Glutamatergic neuron (in vitro differentiated cells): ENCODE data around the gene GOLGA1. TPM values are rescaled to one million over a fixed set of nuclear protein-coding genes. Genes with fewer than 3 reads are reported as not detected.

ENCODE experiments used
- DNase-seq: peaks from one replicate; pipeline ENCODE4 v3.0.0; 2022
- H3K27ac Mint-ChIP-seq: one replicate; pipeline ENCODE4 v1.8.0; 2020; ENCODE audit warnings: mild to moderate bottlenecking, mixed read lengths, inconsistent platforms; ENCODE audit not compliant: unreplicated experiment
- H3K27me3 Mint-ChIP-seq: one replicate; pipeline ENCODE4 v1.8.0; 2020; ENCODE audit warnings: mild to moderate bottlenecking, moderate library complexity, mixed read lengths, inconsistent platforms; ENCODE audit not compliant: unreplicated experiment
- H3K36me3 Mint-ChIP-seq: one replicate; pipeline ENCODE4 v1.8.0; 2020; ENCODE audit warnings: mild to moderate bottlenecking, mixed read lengths, inconsistent platforms; ENCODE audit not compliant: unreplicated experiment
- H3K4me1 Mint-ChIP-seq: one replicate; pipeline ENCODE4 v1.8.0; 2020; ENCODE audit warnings: mild to moderate bottlenecking, low read depth, mixed read lengths, inconsistent platforms; ENCODE audit not compliant: unreplicated experiment
- H3K4me3 Mint-ChIP-seq: one replicate; pipeline ENCODE4 v1.8.0; 2020; ENCODE audit warnings: mild to moderate bottlenecking, mixed read lengths, inconsistent platforms; ENCODE audit not compliant: unreplicated experiment
- H3K9me3 Mint-ChIP-seq: one replicate; pipeline ENCODE4 v1.8.0; 2020; ENCODE audit warnings: mild to moderate bottlenecking, moderate library complexity, mixed read lengths, inconsistent platforms; ENCODE audit not compliant: unreplicated experiment
- total RNA-seq: library from RNA; stranded (reverse); fragmentation: NEBNext Ultra II Directional; extraction: Animal tissue kit (Norgen Biotek cat#: 25700); gene quantifications from one replicate; pipeline ENCODE4 v1.2.1, GENCODE V29; 2021; ENCODE audit not compliant: unreplicated experiment
- TF ChIP-seq, protein P1 (sequence below): fragments of 200-600 bp; sonication (generic); IDR thresholded peaks from one replicate; pipeline ENCODE4 v1.5.0; 2021; ENCODE audit not compliant: partially characterized antibody, unreplicated experiment

GOLGA1 gene
- total RNA-seq, 1 donor from 2014 or later = 18.3 TPM

GRCh38 chr9:124894741-124895170 is 46.1 kb downstream of the GOLGA1 start:
- Mint-ChIP-seq H3K4me3 (no peak overlapping the region), H3K27me3 (peaks cover 9% of the 10 kb centered on the region), H3K4me1 (peaks cover 8% of the 10 kb centered on the region), H3K9me3 (peaks cover 8% of the 10 kb centered on the region), H3K36me3 (peaks cover 16% of the 10 kb centered on the region), H3K27ac (peak overlapping the region; percentile 81)
- TF ChIP-seq, protein P1, sequence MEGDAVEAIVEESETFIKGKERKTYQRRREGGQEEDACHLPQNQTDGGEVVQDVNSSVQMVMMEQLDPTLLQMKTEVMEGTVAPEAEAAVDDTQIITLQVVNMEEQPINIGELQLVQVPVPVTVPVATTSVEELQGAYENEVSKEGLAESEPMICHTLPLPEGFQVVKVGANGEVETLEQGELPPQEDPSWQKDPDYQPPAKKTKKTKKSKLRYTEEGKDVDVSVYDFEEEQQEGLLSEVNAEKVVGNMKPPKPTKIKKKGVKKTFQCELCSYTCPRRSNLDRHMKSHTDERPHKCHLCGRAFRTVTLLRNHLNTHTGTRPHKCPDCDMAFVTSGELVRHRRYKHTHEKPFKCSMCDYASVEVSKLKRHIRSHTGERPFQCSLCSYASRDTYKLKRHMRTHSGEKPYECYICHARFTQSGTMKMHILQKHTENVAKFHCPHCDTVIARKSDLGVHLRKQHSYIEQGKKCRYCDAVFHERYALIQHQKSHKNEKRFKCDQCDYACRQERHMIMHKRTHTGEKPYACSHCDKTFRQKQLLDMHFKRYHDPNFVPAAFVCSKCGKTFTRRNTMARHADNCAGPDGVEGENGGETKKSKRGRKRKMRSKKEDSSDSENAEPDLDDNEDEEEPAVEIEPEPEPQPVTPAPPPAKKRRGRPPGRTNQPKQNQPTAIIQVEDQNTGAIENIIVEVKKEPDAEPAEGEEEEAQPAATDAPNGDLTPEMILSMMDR = no peak
- DNase-seq = peak; percentile 39

- H3K27ac Mint-ChIP-seq = peak overlapping the region; percentile 81
- DNase-seq = no peak
- TF ChIP-seq, protein P1 = no peak
Observed at GRCh38 chr9:124894035-124894740, 46.7 kb downstream of the GOLGA1 start.

DNA sequence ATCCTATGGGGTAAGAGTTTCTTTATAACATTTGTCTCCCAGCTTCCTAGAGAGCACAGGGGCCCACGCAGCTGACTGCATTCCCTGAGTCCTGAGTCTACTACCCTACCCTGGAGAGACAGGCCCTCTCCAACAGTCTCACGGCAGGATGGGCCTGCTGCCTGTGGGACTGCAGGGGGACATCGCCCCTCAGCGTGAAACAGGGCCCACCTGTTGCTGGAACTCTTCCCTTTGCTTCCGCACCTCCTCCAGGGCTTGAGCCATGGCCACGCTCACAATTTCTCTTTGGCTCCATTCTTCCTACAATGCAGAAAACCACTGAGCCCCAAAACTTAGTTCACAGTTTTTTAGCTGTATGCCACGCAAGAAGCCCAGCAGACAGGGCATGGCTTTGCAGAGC is 50.7 kb downstream of the GOLGA1 start:
- H3K27ac Mint-ChIP-seq = no peak overlapping the region
- TF ChIP-seq, protein P1 = no peak
- peaks cover 14% of the 10 kb centered on the region for H3K4me1 Mint-ChIP-seq
- peaks cover 8% of the 10 kb centered on the region for H3K36me3 Mint-ChIP-seq
- H3K9me3 Mint-ChIP-seq = peaks cover 3% of the 10 kb centered on the region
- no peak overlapping the region for H3K4me3 Mint-ChIP-seq
- H3K27me3 Mint-ChIP-seq = peaks cover 9% of the 10 kb centered on the region
- DNase-seq = no peak

More at GRCh38 chr9:124894035-124894740, 46.7 kb downstream of the GOLGA1 start:
- Mint-ChIP-seq H3K4me3 (peak overlapping the region; percentile 8), H3K36me3 (peaks cover 16% of the 10 kb centered on the region), H3K9me3 (peaks cover 8% of the 10 kb centered on the region), H3K27me3 (peaks cover 9% of the 10 kb centered on the region), H3K4me1 (peaks cover 8% of the 10 kb centered on the region)

- no peak for DNase-seq
- Mint-ChIP-seq H3K36me3 (peaks cover 7% of the 10 kb centered on the region), H3K9me3 (peaks cover 1% of the 10 kb centered on the region), H3K27me3 (peaks cover 7% of the 10 kb centered on the region), H3K27ac (no peak overlapping the region), H3K4me3 (no peak overlapping the region), H3K4me1 (peaks cover 7% of the 10 kb centered on the region)
- TF ChIP-seq, protein P1 = no peak
Observed at GRCh38 chr9:124889006-124889405, 51.9 kb downstream of the GOLGA1 start.

DNA sequence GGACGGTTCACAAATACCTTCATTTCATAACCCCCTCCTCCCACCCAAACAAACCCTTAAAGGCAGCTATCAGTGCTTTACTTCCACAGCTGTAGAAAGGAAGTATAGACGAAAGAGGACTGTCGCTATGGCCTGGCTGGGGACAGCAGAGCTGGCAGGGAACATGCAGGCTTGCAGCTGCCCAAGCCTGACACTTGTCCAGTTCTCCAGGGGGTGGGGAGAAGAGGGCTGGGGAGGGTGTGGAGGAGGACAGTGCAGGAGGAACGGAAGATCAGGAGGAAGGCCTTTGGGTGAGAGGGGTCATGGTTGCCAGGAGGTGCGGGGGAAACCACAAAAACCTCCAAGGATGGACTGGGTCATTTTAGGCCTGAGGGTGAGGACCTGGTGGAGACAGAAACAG is 53.1 kb downstream of the GOLGA1 start:
- Mint-ChIP-seq H3K27ac (no peak overlapping the region), H3K36me3 (peaks cover 5% of the 10 kb centered on the region), H3K4me3 (no peak overlapping the region), H3K27me3 (peaks cover 7% of the 10 kb centered on the region), H3K4me1 (peaks cover 6% of the 10 kb centered on the region), H3K9me3 (peaks cover 3% of the 10 kb centered on the region)
- TF ChIP-seq, protein P1 = no peak
- no peak for DNase-seq
